ENCODE data around the gene DNM3.

The DNM3 gene

GRCh38 chr1:171863531-171863930, 22.2 kb downstream of the DNM3 start:
- Histone ChIP-seq H3K36me3 (ENCODE audit: control insufficient read depth, low read length) (no peaks in the 10 kb centered on the region), H3K27me3 (ENCODE audit: control insufficient read depth, low read length) (no peaks in the 10 kb centered on the region; the same call in 1 of the 2 replicates), H3K9me3 (ENCODE audit: control insufficient read depth, insufficient read depth, low read length) (no peaks in the 10 kb centered on the region), H3K27ac (ENCODE audit: low read depth, low read length) (no peak overlapping the region), H3K4me2 (ENCODE audit: low read length) (no peak overlapping the region), H3K79me2 (ENCODE audit: control insufficient read depth, low read length) (no peaks in the 10 kb centered on the region), H4K20me1 (ENCODE audit: control insufficient read depth, insufficient read depth, low read depth, low read length) (no peaks in the 10 kb centered on the region), H3K9me2 (replicated peaks; ENCODE audit: control insufficient read depth, low read length) (no peaks in the 10 kb centered on the region), H3F3A (ENCODE audit: control insufficient read depth, insufficient read depth) (no peaks in the 10 kb centered on the region), H3K4me1 (ENCODE audit: control insufficient read depth, low read length) (no peaks in the 10 kb centered on the region), H3K4me3 (ENCODE audit: low read length) (no peak overlapping the region)
- TF ChIP-seq CTCF (IDR thresholded peaks at IDR 0.05; ENCODE audit: low read depth, low read length, poor library complexity, severe bottlenecking): no peak
- no peak for TF ChIP-seq EZH2phosphoT487 (IDR thresholded peaks at IDR 0.05; ENCODE audit: borderline replicate concordance, low read length)

DNA sequence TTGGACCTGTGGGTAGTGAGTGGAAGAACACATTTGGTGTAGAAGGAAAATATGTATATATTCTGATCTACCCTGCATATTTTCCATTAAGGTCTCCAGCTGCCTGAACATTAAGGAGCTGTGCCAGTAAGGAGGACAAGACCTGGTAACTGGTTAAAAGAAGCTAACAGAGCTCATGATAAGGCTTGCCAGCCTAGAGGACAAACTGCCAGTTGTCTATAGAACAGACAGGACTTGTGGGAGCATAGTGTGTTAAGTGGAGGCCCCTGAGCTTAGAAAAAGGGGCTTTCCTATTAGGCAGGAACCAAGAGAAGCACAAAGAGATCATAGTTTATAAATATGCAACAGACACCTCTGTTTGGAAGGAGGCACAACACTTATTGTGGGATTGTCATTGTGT, 23.0 kb downstream of the DNM3 start:
- H3K4me3 ChIP-seq (ENCODE audit: low read length): no peak overlapping the region
- H3K79me2 ChIP-seq (ENCODE audit: control insufficient read depth, low read length): no peaks in the 10 kb centered on the region
- H3K27me3 ChIP-seq (ENCODE audit: control insufficient read depth, low read length): no peaks in the 10 kb centered on the region; the same call in 1 of the 2 replicates
- no peaks in the 10 kb centered on the region for H3K9me3 ChIP-seq (ENCODE audit: control insufficient read depth, insufficient read depth, low read length)
- H3K27ac ChIP-seq (ENCODE audit: low read depth, low read length): no peak overlapping the region
- no peaks in the 10 kb centered on the region for H3F3A ChIP-seq (ENCODE audit: control insufficient read depth, insufficient read depth)
- H3K4me1 ChIP-seq (ENCODE audit: control insufficient read depth, low read length): no peaks in the 10 kb centered on the region
- no peaks in the 10 kb centered on the region for H3K9me2 ChIP-seq (replicated peaks; ENCODE audit: control insufficient read depth, low read length)
- no peak for TF ChIP-seq CTCF (IDR thresholded peaks at IDR 0.05; ENCODE audit: low read depth, low read length, poor library complexity, severe bottlenecking)
- no peak for TF ChIP-seq EZH2phosphoT487 (IDR thresholded peaks at IDR 0.05; ENCODE audit: borderline replicate concordance, low read length)
- no peaks in the 10 kb centered on the region for H3K36me3 ChIP-seq (ENCODE audit: control insufficient read depth, low read length)
- H4K20me1 ChIP-seq (ENCODE audit: control insufficient read depth, insufficient read depth, low read depth, low read length): no peaks in the 10 kb centered on the region
- H3K4me2 ChIP-seq (ENCODE audit: low read length): no peak overlapping the region

DNA sequence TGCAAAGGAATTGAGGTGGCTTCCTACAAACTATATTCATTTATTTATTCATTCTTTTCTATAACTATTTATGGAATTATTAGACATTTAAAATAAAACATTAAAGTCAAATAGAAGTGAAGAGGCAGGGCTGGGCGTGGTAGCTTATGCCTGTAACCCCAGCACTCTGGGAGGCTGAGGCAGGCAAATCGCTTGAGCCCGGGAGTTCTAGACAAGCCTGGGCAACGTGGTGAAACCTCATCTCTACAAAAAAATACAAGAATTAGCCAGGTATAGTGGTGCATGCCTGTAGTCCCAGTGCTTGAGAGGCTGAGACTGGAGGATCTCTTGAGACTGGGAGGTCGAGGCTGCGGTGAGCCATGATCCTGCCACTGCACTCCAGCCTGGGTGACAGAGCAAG, 23.8 kb downstream of the DNM3 start:
- no peaks in the 10 kb centered on the region for H3K4me1 ChIP-seq (ENCODE audit: control insufficient read depth, low read length)
- no peaks in the 10 kb centered on the region for H4K20me1 ChIP-seq (ENCODE audit: control insufficient read depth, insufficient read depth, low read depth, low read length)
- H3K36me3 ChIP-seq (ENCODE audit: control insufficient read depth, low read length): no peaks in the 10 kb centered on the region
- H3K4me2 ChIP-seq (ENCODE audit: low read length): no peak overlapping the region
- TF ChIP-seq CTCF (IDR thresholded peaks at IDR 0.05; ENCODE audit: low read depth, low read length, poor library complexity, severe bottlenecking) (no peak), EZH2phosphoT487 (IDR thresholded peaks at IDR 0.05; ENCODE audit: borderline replicate concordance, low read length) (no peak)
- H3K9me3 ChIP-seq (ENCODE audit: control insufficient read depth, insufficient read depth, low read length): no peaks in the 10 kb centered on the region
- H3K9me2 ChIP-seq (replicated peaks; ENCODE audit: control insufficient read depth, low read length): no peaks in the 10 kb centered on the region
- H3K27ac ChIP-seq (ENCODE audit: low read depth, low read length): no peak overlapping the region
- H3K79me2 ChIP-seq (ENCODE audit: control insufficient read depth, low read length): no peaks in the 10 kb centered on the region
- H3F3A ChIP-seq (ENCODE audit: control insufficient read depth, insufficient read depth): no peaks in the 10 kb centered on the region
- H3K4me3 ChIP-seq (ENCODE audit: low read length): no peak overlapping the region
- H3K27me3 ChIP-seq (ENCODE audit: control insufficient read depth, low read length): no peaks in the 10 kb centered on the region; the same call in 1 of the 2 replicates

All from DOHH2 (cell line).